Brain pericyte (primary cell): ENCODE data around the gene MLLT1.

Experiments used
- DNase-seq: peaks from one replicate; pipeline ENCODE4 v3.0.0-alpha.2; 2012; ENCODE audit warnings: low read depth, low spot score

The MLLT1 gene

GRCh38 chr19:6221878-6222746, 57.7 kb downstream of the MLLT1 start:
- DNase-seq, result no peak

- DNase-seq, result no peak
These were observed 58.4 kb downstream of the MLLT1 start for GRCh38 chr19:6221220-6221877.

GRCh38 chr19:6220385-6221191, 59.2 kb downstream of the MLLT1 start:
- no peak for DNase-seq

GRCh38 chr19:6219586-6220290, 60.0 kb downstream of the MLLT1 start:
- no peak for DNase-seq

- no peak for DNase-seq
These were observed 60.6 kb downstream of the MLLT1 start for GRCh38 chr19:6219147-6219525.

GRCh38 chr19:6218491-6219146, 61.2 kb downstream of the MLLT1 start:
- DNase-seq, result no peak

GRCh38 chr19:6217752-6218334, 61.9 kb downstream of the MLLT1 start:
- no peak for DNase-seq

GRCh38 chr19:6216996-6217751, 62.6 kb downstream of the MLLT1 start:
- DNase-seq, result no peak

GRCh38 chr19:6216236-6216995, 63.4 kb downstream of the MLLT1 start:
- no peak for DNase-seq

GRCh38 chr19:6215701-6216235, 64.0 kb downstream of the MLLT1 start:
- no peak for DNase-seq

- DNase-seq, result no peak
These were observed 64.8 kb downstream of the MLLT1 start for GRCh38 chr19:6214881-6215541.

GRCh38 chr19:6213696-6214641, 65.8 kb downstream of the MLLT1 start:
- no peak for DNase-seq

GRCh38 chr19:6213266-6213595, 66.5 kb downstream of the MLLT1 start:
- no peak for DNase-seq

GRCh38 chr19:6212403-6213265, 67.1 kb downstream of the MLLT1 start:
- DNase-seq, result no peak

- no peak for DNase-seq
These were observed 68.0 kb downstream of the MLLT1 start for GRCh38 chr19:6211632-6212402.
